B cell (primary cell): ENCODE measurements around the gene ALOXE3. TPM values are rescaled to one million over a fixed set of nuclear protein-coding genes. Genes with fewer than 3 reads are reported as not detected.

Experiments used
- ATAC-seq: fragments of 200-7000 bp; cut with Tn5 transposase; one replicate; pipeline ENCODE4 v1.10.0; 2021; ENCODE audit warnings: low read depth, mild to moderate bottlenecking, moderate number of reproducible peaks, moderate library complexity
- CTCF ChIA-PET: fragments of 350-600 bp; sonication (Branson Sonifier 250); formaldehyde crosslinking; loops from one replicate; lab custom pipeline; 2021; ENCODE audit warnings: antibody characterized with exemption, inconsistent platforms; lab: Charles Lee
- POLR2A ChIA-PET: fragments of 350-600 bp; sonication (Branson Sonifier 250); formaldehyde crosslinking; loops from one replicate; lab custom pipeline; 2021; ENCODE audit warnings: antibody characterized with exemption; lab: Charles Lee
- DNase-seq: peaks from one replicate; pipeline ENCODE4 v3.0.0; 2013
- H2AFZ ChIP-seq: 2 replicates; pipeline ENCODE4 v1.6.1; 2012; ENCODE audit warnings: mild to moderate bottlenecking, low read depth, low read length; ENCODE audit not compliant: insufficient read depth, poor library complexity, severe bottlenecking
- H3K27ac ChIP-seq, 2 donors: 1 replicate in 1 of 2; 2 replicates in 1 of 2; pipeline ENCODE4 v1.5.1; 2012 to 2013; ENCODE audit warnings: low read length in 2 of 2, mild to moderate bottlenecking in 2 of 2, moderate library complexity in 1 of 2
- H3K27me3 ChIP-seq, 4 experiments: fragments of 200-600 bp in 1 of 4; sonication (generic) in 1 of 4; replicated peaks in 1 of 4; 1 replicate in 2 of 4; 2 replicates in 2 of 4; pipeline versions ENCODE4 v1.6.1 to v1.7.0; 2013 to 2016; ENCODE audit warnings: low read length in 3 of 4, mild to moderate bottlenecking in 2 of 4, mixed read lengths in 1 of 4, moderate library complexity in 1 of 4; ENCODE audit not compliant: insufficient read depth in 4 of 4, control insufficient read depth in 3 of 4; ENCODE audit errors: control extremely low read depth in 1 of 4
- H3K36me3 ChIP-seq, 2 experiments: replicated peaks in 1 of 2; 1 replicate in 1 of 2; 2 replicates in 1 of 2; pipeline versions ENCODE4 v1.6.1 to v1.7.1; 2013; ENCODE audit warnings: low read length in 1 of 2; ENCODE audit not compliant: insufficient read depth in 2 of 2, control insufficient read depth in 1 of 2; ENCODE audit errors: control extremely low read depth in 1 of 2, extremely low read depth in 1 of 2
- H3K4me1 ChIP-seq, 2 donors: fragments of 200-600 bp in 1 of 2; sonication (generic) in 1 of 2; 1 replicate in 1 of 2; 2 replicates in 1 of 2; pipeline versions ENCODE4 v1.5.1 to v1.6.1; 2013 to 2017; ENCODE audit warnings: low read length in 2 of 2; ENCODE audit not compliant: control insufficient read depth in 2 of 2, insufficient read depth in 2 of 2
- H3K4me2 ChIP-seq: replicated peaks from 2 replicates; pipeline ENCODE3; 2012; ENCODE audit warnings: mild to moderate bottlenecking, low read depth, low read length; ENCODE audit not compliant: poor library complexity, severe bottlenecking
- H3K4me3 ChIP-seq, 5 experiments: fragments of 200-600 bp in 1 of 5; sonication (generic) in 1 of 5; 1 replicate in 3 of 5; 2 replicates in 2 of 5; pipeline versions ENCODE4 v1.5.1 to v1.7.0; 2011 to 2016; ENCODE audit warnings: low read length in 4 of 5, mild to moderate bottlenecking in 4 of 5, low read depth in 2 of 5, control low read depth in 1 of 5, moderate library complexity in 1 of 5; ENCODE audit not compliant: insufficient read depth in 1 of 5; ENCODE audit errors: control extremely low read depth in 1 of 5, extremely low read depth in 1 of 5
- H3K79me2 ChIP-seq: fragments of 200-600 bp; sonication (generic); one replicate; pipeline ENCODE4 v1.6.0; 2016; ENCODE audit warnings: low read length; ENCODE audit not compliant: control insufficient read depth, insufficient read depth
- H3K9ac ChIP-seq: fragments of 200-600 bp; sonication (generic); 2 replicates; pipeline ENCODE4 v1.6.1; 2017; ENCODE audit warnings: mild to moderate bottlenecking, low read length, moderate library complexity
- H3K9me3 ChIP-seq, 3 donors: one replicate each; pipeline versions ENCODE4 v1.6.1 to v1.7.1; 2013; ENCODE audit warnings: low read length in 2 of 3; ENCODE audit not compliant: control insufficient read depth in 2 of 3, insufficient read depth in 1 of 3; ENCODE audit errors: control extremely low read depth in 1 of 3
- H4K20me1 ChIP-seq: 2 replicates; pipeline ENCODE4 v1.6.0; 2012; ENCODE audit warnings: mild to moderate bottlenecking, low read length; ENCODE audit not compliant: insufficient read depth, control insufficient read depth, poor library complexity, severe bottlenecking
- H3K27ac Mint-ChIP-seq: one replicate; pipeline ENCODE4 v1.8.0; 2021; ENCODE audit warnings: mixed read lengths
- H3K27me3 Mint-ChIP-seq: one replicate; pipeline ENCODE4 v1.8.0; 2021; ENCODE audit warnings: mixed read lengths
- H3K4me1 Mint-ChIP-seq: one replicate; pipeline ENCODE4 v1.8.0; 2021; ENCODE audit warnings: mixed read lengths
- H3K4me3 Mint-ChIP-seq: one replicate; pipeline ENCODE4 v1.8.0; 2021; ENCODE audit warnings: mixed read lengths
- H3K9me3 Mint-ChIP-seq: one replicate; pipeline ENCODE4 v1.8.0; 2022; ENCODE audit warnings: mixed read lengths; ENCODE audit not compliant: insufficient read depth
- CTCF ChIP-seq: fragments of 200-600 bp; IDR thresholded peaks from one replicate; pipeline ENCODE4 v1.8.0; 2022; ENCODE audit warnings: antibody characterized with exemption, mild to moderate bottlenecking
- EZH2 ChIP-seq: IDR thresholded peaks from 2 replicates; pipeline ENCODE4 v1.6.1; 2012; ENCODE audit warnings: borderline replicate concordance, low read depth, mild to moderate bottlenecking, moderate library complexity, low read length; ENCODE audit not compliant: insufficient read depth, poor library complexity, severe bottlenecking
- WGBS: methylation state at CpG from one replicate; pipeline ENCODE4 v1.1.5; 2013; ENCODE audit warnings: missing lambda C conversion rate; ENCODE audit not compliant: insufficient coverage; 5-methylcytosine and 5-hydroxymethylcytosine counted together
- intact Hi-C: fragments of 100-400 bp; cut with micrococcal nuclease; formaldehyde crosslinking; loops from one replicate; pipeline ENCODE4 v1.10.0; 2022
- polyA plus RNA-seq: library from polyadenylated mRNA; depleted of rRNA; stranded (reverse); fragments of >200 nt; gene quantifications from 2 replicates; pipeline ENCODE4 v1.2.3, GENCODE V29; 2012
- total RNA-seq, 2 donors: library from RNA; stranded (reverse); fragments of 120-200 nt in 1 of 2; gene quantifications; 1 replicate in 1 of 2; 2 replicates in 1 of 2; pipeline versions ENCODE4 v1.2.3 to v1.2.4, GENCODE V29; 2013 to 2022

ALOXE3 gene
- total and polyA plus RNA-seq, 2 donors (not counting 1 experiment from before 2014, with no cell fraction given) = 0.04 TPM; not detected in 1

DNA sequence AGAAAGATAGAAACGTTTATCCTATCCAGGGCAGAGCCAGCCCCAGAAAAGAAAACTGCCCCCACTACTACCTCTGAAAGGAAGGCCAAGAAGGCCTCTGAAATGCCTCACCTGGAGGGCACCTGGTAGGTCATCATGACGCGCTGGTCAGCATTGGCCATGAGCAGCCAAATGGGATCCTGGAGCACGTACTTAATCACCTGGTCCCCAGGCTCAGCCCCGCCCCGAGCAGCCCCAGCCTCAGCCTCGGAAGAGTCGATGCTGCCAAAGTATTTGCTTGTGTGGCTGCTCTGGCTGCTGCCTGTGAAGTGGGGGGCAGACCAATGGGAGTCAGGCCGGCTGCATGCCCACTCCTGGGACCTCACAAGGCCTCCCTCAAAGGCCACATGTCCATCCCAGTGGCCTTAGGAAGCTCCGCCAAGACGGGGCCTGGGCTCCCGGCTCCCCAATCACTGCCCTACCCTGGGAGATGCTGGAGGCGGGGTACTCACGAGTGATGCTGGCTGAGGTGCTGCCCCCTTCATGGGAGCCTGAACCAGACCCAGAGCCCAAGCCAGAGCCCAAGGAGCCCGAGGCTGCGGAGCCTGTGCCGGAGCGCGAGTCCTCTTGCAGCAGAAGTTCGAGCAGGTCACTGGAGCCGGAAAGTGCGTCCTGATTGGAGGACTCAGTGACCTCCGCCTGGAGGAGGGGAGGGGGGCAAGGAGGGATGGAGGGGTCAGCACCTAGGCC lies 24.0 kb upstream of the ALOXE3 start:
- Mint-ChIP-seq H3K9me3 (no peaks in the 10 kb centered on the region), H3K4me3 (no peak overlapping the region), H3K27me3 (no peaks in the 10 kb centered on the region), H3K27ac (no peak overlapping the region), H3K4me1 (peaks cover 2% of the 10 kb centered on the region)
- no peak overlapping the region for H3K27ac ChIP-seq
- no peaks in the 10 kb centered on the region for H3K9me3 ChIP-seq
- intact Hi-C loops = no loop called here
- no peak overlapping the region for H3K4me2 ChIP-seq
- TF ChIP-seq CTCF (no peak), EZH2 (no peak)
- peak; percentile 47 for DNase-seq
- ChIA-PET CTCF (interaction anchor here (0.6 to 7.2 kb wide), 4 partner anchors 8 to 68 kb away, joined by 4 to 68 read pairs (median 12); partner anchors contain the start of genes ALOXE3 and AURKB), POLR2A (interaction anchor here (0.6 to 1.4 kb wide), 2 partner anchors 14 to 716 kb away, joined by 6 read pairs; no protein-coding TSS in a partner anchor)
- no peak overlapping the region for H3K4me3 ChIP-seq
- H4K20me1 ChIP-seq = peaks cover 15% of the 10 kb centered on the region
- H3K9ac ChIP-seq = no peak overlapping the region
- H3K79me2 ChIP-seq = peaks cover 4% of the 10 kb centered on the region
- H3K4me1 ChIP-seq = peaks cover 10 to 20% of the 10 kb centered on the region in 2 donors
- H3K27me3 ChIP-seq = no peaks in the 10 kb centered on the region
- ATAC-seq = no peak
- WGBS = 96% methylated on average over 20 of the region's 23 CpGs
- H2AFZ ChIP-seq = no peak overlapping the region
- H3K36me3 ChIP-seq = peaks cover 0 to 58% of the 10 kb centered on the region in 2 experiments

- no peak overlapping the region for H3K4me3 Mint-ChIP-seq
- ATAC-seq = no peak
- Histone ChIP-seq H3K9me3 (no peaks in the 10 kb centered on the region), H3K36me3 (peaks cover 0 to 52% of the 10 kb centered on the region in 2 experiments), H3K9ac (no peak overlapping the region), H3K4me3 (no peak overlapping the region), H3K79me2 (peaks cover 4% of the 10 kb centered on the region), H2AFZ (no peak overlapping the region), H3K27me3 (no peaks in the 10 kb centered on the region), H4K20me1 (peaks cover 15% of the 10 kb centered on the region), H3K4me2 (no peak overlapping the region), H3K4me1 (peaks cover 10 to 20% of the 10 kb centered on the region in 2 donors), H3K27ac (no peak overlapping the region)
- peak; percentile 43 for DNase-seq
- no peak for TF ChIP-seq EZH2
- TF ChIP-seq CTCF = no peak
- H3K27ac Mint-ChIP-seq = no peak overlapping the region
- peaks cover 2% of the 10 kb centered on the region for H3K4me1 Mint-ChIP-seq
- 95% methylated on average over 11 of the region's 11 CpGs for WGBS
- POLR2A ChIA-PET = interaction anchor here (0.6 kb wide), 1 partner anchor 716 kb away, joined by 6 read pairs; no protein-coding TSS in a partner anchor
- CTCF ChIA-PET = interaction anchor here (0.6 to 7.2 kb wide), 7 partner anchors 9 to 69 kb away, joined by 3 to 68 read pairs (median 5); partner anchors contain the start of genes ALOXE3 and AURKB
- intact Hi-C loops = no loop called here
- no peaks in the 10 kb centered on the region for H3K27me3 Mint-ChIP-seq
- H3K9me3 Mint-ChIP-seq = no peaks in the 10 kb centered on the region
These were observed 23.4 kb upstream of the ALOXE3 start for GRCh38 chr17:8141741-8142140.
